Anterior cingulate cortex (tissue), 58 donors: Measurements from ENCODE around the gene SYF2.

Experiments used
- DNase-seq, 58 donors: peaks; one replicate each; lab custom pipeline; 2025; lab: John Stamatoyannopoulos, UW

The SYF2 gene

GRCh38 chr1:25186161-25187007 is 45.9 kb downstream of the SYF2 start:
- no peak for DNase-seq

DNA sequence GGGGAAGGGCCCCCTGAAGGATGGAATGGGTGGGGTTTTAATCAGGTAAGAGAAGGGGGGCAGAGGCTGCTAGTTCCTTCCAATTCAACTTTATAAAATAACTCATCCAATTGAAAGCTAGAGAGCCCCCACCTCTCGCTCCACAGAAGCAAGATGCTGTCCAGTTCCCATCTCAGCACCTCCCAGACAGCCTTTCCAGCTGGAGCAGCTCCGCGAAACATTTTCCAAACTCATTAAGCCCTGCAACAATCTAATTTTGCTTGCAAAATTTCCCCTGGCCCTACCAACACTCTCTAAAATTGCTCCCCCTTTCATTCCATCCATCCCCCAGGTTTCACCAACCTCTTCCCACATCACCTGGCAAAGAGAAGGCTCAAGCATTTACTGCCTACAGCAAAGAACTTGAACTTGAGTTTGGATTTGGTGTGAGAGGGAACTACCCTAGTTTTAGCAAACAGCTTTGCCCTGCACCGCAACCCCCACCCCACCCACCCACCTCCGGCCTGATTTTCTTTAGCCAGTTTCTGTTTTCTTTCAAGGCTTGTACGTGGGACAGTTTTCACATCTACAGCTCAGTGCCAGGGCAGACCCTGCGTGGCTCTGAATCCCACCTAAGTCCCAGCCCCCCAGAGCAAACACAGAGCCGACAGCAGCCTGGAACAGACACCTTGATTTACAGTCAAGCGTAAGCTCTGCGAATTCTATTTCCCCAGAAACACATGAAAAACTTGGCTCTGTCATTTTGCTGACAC is 46.7 kb downstream of the SYF2 start:
- DNase-seq: no peak

DNA sequence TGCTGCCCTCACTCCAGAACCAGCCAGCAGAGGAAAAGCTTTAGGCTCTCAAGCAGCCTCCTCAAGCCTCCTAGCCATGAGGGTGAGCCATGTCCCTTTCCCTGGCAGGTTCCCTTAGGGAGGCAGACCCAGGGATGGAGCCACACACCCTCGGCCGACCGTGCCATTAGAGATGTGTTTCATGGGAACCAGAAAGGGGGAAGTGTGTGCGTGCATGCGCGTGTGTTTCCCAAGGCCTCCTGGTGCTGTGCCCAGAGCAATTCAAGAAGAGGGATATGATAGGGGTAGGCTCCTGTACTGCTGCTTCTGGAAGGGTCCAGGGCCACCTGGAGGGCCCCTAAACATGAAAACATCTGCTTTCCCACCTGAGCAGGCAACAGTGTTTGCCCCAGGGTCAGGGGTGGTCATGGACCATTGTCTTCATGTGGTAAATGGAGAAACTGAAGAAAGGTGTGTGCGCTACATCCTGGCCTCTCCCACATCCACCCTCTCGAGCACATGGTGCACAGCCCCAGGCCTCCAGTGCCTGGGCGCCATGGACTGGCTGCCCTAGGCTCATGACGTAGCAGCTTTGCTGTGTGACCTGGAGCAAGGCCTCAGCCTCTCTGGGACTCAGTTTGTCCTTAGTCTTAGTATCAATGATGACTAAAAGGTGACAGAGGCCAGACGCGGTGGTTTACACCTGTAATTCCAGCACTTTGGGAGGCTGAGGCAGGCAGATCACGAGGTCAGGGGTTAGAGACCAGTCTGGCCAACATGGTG is 48.1 kb downstream of the SYF2 start:
- DNase-seq: no peak

DNA sequence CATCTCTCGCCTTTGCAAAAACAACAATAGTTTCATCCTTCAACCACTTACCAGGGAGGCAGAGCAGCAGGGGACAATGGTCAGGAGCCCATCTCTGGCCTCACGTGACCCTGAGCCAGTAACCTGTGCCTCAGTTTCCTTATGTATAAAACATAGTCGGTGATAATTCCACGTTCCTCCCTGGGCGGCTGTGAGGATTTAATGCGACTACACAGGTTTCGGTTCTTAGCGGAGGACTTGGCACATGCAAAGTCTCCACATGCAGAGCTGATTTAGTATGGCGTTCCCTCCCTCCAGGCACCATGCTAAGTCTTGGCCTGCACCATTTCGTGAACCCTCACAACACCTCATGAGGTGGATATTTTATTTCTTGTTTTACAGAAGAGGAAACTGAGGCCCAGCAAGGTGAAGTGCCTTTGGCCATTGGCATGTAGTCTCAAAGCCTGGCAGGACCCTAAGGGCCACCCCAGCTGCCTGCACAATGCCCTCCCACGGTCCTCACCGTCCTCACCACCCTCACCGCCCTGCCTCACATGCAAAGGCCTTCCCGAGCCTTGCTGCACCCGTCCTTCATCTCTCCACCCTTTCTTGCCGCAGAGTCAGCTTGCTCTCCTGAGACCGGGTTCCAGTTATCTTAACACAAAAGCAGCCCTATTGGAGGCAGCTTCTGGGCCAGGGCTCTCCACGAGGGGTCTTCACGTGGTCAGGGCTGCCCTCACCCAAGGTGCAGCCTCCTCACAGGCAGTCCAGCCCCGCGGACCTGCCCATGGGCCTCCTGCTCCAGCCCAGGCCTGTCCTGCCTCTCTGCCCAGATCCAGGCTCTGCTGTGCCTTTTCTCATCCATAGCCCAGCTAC is 48.9 kb downstream of the SYF2 start:
- DNase-seq: no peak

GRCh38 chr1:25182629-25183028 is 49.7 kb downstream of the SYF2 start:
- DNase-seq: no peak

GRCh38 chr1:25180996-25181395 is 51.3 kb downstream of the SYF2 start:
- no peak for DNase-seq

DNA sequence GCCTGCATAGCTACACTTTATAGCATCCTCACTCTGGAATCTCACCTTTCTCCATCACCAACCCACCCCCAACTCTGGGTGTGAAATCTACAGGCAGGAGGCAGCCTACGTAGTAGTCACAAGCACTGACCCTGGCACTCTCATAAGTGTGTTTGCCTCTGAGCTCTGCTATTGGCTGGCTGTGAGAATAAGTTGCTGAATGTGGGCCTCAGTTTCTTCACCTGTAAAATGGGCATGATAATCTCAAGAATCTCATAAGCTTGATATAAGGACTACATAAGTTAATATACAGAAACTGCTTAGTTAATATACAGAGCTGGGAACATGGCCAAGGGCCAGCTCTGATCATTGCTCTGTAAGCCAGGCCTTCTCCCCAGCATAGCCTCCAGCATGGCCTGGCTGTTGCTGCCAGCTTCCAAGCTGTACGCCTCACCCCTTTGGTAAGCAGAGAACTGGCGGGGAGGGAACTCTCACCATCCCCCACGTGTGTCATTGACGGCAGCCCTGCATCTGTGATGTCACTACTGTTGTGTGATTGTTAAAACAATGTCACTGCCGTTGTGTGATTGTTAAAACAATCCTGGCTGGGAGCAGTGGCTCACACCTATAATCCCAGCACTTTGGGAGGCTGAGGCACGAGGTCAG is 53.3 kb downstream of the SYF2 start:
- DNase-seq: no peak

- peak in 27 of 58 donors; percentile 3 to 73 (median 36) for DNase-seq
Measured at GRCh38 chr1:25174730-25175612, 57.3 kb downstream of the SYF2 start.

DNA sequence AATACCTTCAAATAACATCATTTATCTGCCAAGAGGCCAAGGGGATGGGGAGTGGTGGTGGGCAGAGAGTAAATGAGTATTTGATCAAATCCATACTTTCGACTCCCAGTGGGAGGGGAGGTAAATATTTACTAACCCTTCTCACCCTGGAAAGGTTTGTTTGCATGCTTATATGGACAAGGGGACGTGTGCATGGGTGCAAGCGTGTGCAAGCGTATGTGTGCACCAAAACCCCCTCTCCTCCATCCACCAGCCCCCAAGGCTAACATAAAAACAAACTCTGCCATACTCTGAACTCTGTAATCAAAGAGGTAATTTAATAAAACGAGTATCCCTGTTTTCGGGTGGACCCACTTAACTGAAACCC is 58.0 kb downstream of the SYF2 start:
- no peak for DNase-seq

- DNase-seq: no peak
Measured at GRCh38 chr1:25173809-25174340, 58.4 kb downstream of the SYF2 start.
